B cell (primary cell): ENCODE measurements around the gene SPRED2. TPM values are rescaled to one million over a fixed set of nuclear protein-coding genes. Genes with fewer than 3 reads are reported as not detected.

ENCODE experiments used
- ATAC-seq: fragments of 200-7000 bp; cut with Tn5 transposase; one replicate; pipeline ENCODE4 v1.10.0; 2021; ENCODE audit warnings: low read depth, mild to moderate bottlenecking, moderate number of reproducible peaks, moderate library complexity
- CTCF ChIA-PET: fragments of 350-600 bp; sonication (Branson Sonifier 250); formaldehyde crosslinking; loops from one replicate; lab custom pipeline; 2021; ENCODE audit warnings: antibody characterized with exemption, inconsistent platforms; lab: Charles Lee
- POLR2A ChIA-PET: fragments of 350-600 bp; sonication (Branson Sonifier 250); formaldehyde crosslinking; loops from one replicate; lab custom pipeline; 2021; ENCODE audit warnings: antibody characterized with exemption; lab: Charles Lee
- DNase-seq: peaks from one replicate; pipeline ENCODE4 v3.0.0; 2013
- H2AFZ ChIP-seq: 2 replicates; pipeline ENCODE4 v1.6.1; 2012; ENCODE audit warnings: mild to moderate bottlenecking, low read depth, low read length; ENCODE audit not compliant: insufficient read depth, poor library complexity, severe bottlenecking
- H3K27ac ChIP-seq, 2 donors: 1 replicate in 1 of 2; 2 replicates in 1 of 2; pipeline ENCODE4 v1.5.1; 2012 to 2013; ENCODE audit warnings: low read length in 2 of 2, mild to moderate bottlenecking in 2 of 2, moderate library complexity in 1 of 2
- H3K27me3 ChIP-seq, 4 experiments: fragments of 200-600 bp in 1 of 4; sonication (generic) in 1 of 4; replicated peaks in 1 of 4; 1 replicate in 2 of 4; 2 replicates in 2 of 4; pipeline versions ENCODE4 v1.6.1 to v1.7.0; 2013 to 2016; ENCODE audit warnings: low read length in 3 of 4, mild to moderate bottlenecking in 2 of 4, mixed read lengths in 1 of 4, moderate library complexity in 1 of 4; ENCODE audit not compliant: insufficient read depth in 4 of 4, control insufficient read depth in 3 of 4; ENCODE audit errors: control extremely low read depth in 1 of 4
- H3K36me3 ChIP-seq, 2 experiments: replicated peaks in 1 of 2; 1 replicate in 1 of 2; 2 replicates in 1 of 2; pipeline versions ENCODE4 v1.6.1 to v1.7.1; 2013; ENCODE audit warnings: low read length in 1 of 2; ENCODE audit not compliant: insufficient read depth in 2 of 2, control insufficient read depth in 1 of 2; ENCODE audit errors: control extremely low read depth in 1 of 2, extremely low read depth in 1 of 2
- H3K4me1 ChIP-seq, 2 donors: fragments of 200-600 bp in 1 of 2; sonication (generic) in 1 of 2; 1 replicate in 1 of 2; 2 replicates in 1 of 2; pipeline versions ENCODE4 v1.5.1 to v1.6.1; 2013 to 2017; ENCODE audit warnings: low read length in 2 of 2; ENCODE audit not compliant: control insufficient read depth in 2 of 2, insufficient read depth in 2 of 2
- H3K4me2 ChIP-seq: replicated peaks from 2 replicates; pipeline ENCODE3; 2012; ENCODE audit warnings: mild to moderate bottlenecking, low read depth, low read length; ENCODE audit not compliant: poor library complexity, severe bottlenecking
- H3K4me3 ChIP-seq, 5 experiments: fragments of 200-600 bp in 1 of 5; sonication (generic) in 1 of 5; 1 replicate in 3 of 5; 2 replicates in 2 of 5; pipeline versions ENCODE4 v1.5.1 to v1.7.0; 2011 to 2016; ENCODE audit warnings: low read length in 4 of 5, mild to moderate bottlenecking in 4 of 5, low read depth in 2 of 5, control low read depth in 1 of 5, moderate library complexity in 1 of 5; ENCODE audit not compliant: insufficient read depth in 1 of 5; ENCODE audit errors: control extremely low read depth in 1 of 5, extremely low read depth in 1 of 5
- H3K79me2 ChIP-seq: fragments of 200-600 bp; sonication (generic); one replicate; pipeline ENCODE4 v1.6.0; 2016; ENCODE audit warnings: low read length; ENCODE audit not compliant: control insufficient read depth, insufficient read depth
- H3K9ac ChIP-seq: fragments of 200-600 bp; sonication (generic); 2 replicates; pipeline ENCODE4 v1.6.1; 2017; ENCODE audit warnings: mild to moderate bottlenecking, low read length, moderate library complexity
- H3K9me3 ChIP-seq, 3 donors: one replicate each; pipeline versions ENCODE4 v1.6.1 to v1.7.1; 2013; ENCODE audit warnings: low read length in 2 of 3; ENCODE audit not compliant: control insufficient read depth in 2 of 3, insufficient read depth in 1 of 3; ENCODE audit errors: control extremely low read depth in 1 of 3
- H4K20me1 ChIP-seq: 2 replicates; pipeline ENCODE4 v1.6.0; 2012; ENCODE audit warnings: mild to moderate bottlenecking, low read length; ENCODE audit not compliant: insufficient read depth, control insufficient read depth, poor library complexity, severe bottlenecking
- H3K27ac Mint-ChIP-seq: one replicate; pipeline ENCODE4 v1.8.0; 2021; ENCODE audit warnings: mixed read lengths
- H3K27me3 Mint-ChIP-seq: one replicate; pipeline ENCODE4 v1.8.0; 2021; ENCODE audit warnings: mixed read lengths
- H3K4me1 Mint-ChIP-seq: one replicate; pipeline ENCODE4 v1.8.0; 2021; ENCODE audit warnings: mixed read lengths
- H3K4me3 Mint-ChIP-seq: one replicate; pipeline ENCODE4 v1.8.0; 2021; ENCODE audit warnings: mixed read lengths
- H3K9me3 Mint-ChIP-seq: one replicate; pipeline ENCODE4 v1.8.0; 2022; ENCODE audit warnings: mixed read lengths; ENCODE audit not compliant: insufficient read depth
- CTCF ChIP-seq: fragments of 200-600 bp; IDR thresholded peaks from one replicate; pipeline ENCODE4 v1.8.0; 2022; ENCODE audit warnings: antibody characterized with exemption, mild to moderate bottlenecking
- EZH2 ChIP-seq: IDR thresholded peaks from 2 replicates; pipeline ENCODE4 v1.6.1; 2012; ENCODE audit warnings: borderline replicate concordance, low read depth, mild to moderate bottlenecking, moderate library complexity, low read length; ENCODE audit not compliant: insufficient read depth, poor library complexity, severe bottlenecking
- WGBS: methylation state at CpG from one replicate; pipeline ENCODE4 v1.1.5; 2013; ENCODE audit warnings: missing lambda C conversion rate; ENCODE audit not compliant: insufficient coverage; 5-methylcytosine and 5-hydroxymethylcytosine counted together
- intact Hi-C: fragments of 100-400 bp; cut with micrococcal nuclease; formaldehyde crosslinking; loops from one replicate; pipeline ENCODE4 v1.10.0; 2022
- polyA plus RNA-seq: library from polyadenylated mRNA; depleted of rRNA; stranded (reverse); fragments of >200 nt; gene quantifications from 2 replicates; pipeline ENCODE4 v1.2.3, GENCODE V29; 2012
- total RNA-seq, 2 donors: library from RNA; stranded (reverse); fragments of 120-200 nt in 1 of 2; gene quantifications; 1 replicate in 1 of 2; 2 replicates in 1 of 2; pipeline versions ENCODE4 v1.2.3 to v1.2.4, GENCODE V29; 2013 to 2022

The SPRED2 gene
- total and polyA plus RNA-seq, 2 donors (not counting 1 experiment from before 2014, with no cell fraction given) = 0.40 to 1.3 TPM

DNA sequence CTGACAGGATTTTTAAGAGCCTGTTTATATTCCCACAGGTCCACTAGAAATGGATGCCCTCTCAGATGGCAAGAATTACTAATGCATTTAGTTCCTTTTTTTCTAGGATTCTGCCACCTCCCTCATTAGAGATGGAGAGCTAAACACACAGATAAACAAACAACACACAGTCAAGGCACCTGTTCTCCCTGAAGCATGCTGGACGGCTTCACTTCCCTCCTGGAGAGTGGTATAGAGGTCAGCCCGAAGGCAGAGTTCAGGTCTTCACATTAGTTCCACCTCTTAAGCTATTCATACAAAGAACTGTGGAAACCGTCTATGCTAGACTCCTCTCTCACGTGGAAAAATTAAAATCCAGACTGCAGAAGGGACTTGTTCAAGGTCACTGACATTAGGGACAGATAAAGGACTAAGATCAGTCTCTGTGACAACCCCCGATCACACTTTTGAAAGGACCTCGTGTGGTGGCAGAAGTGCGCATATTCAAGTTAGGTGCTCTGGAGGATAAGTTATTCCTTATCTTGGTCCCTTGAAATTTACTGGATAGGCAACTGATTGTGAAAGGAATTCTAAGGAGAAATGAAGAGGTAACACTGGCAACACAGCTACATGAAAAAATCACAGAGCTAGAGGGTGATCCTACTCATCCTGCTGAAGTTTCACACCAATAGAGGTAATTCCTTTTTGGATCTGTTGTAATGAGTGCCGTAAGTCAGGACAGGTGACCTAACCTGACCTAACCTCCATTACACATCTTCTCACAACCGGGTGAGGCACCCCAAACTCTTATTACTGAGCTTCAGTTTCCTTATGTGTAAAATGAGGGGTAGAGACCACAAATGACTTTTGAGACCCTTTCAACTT is 75.1 kb downstream of the SPRED2 start:
- H3K4me1 Mint-ChIP-seq = no peaks in the 10 kb centered on the region
- Histone ChIP-seq H2AFZ (no peak overlapping the region), H3K4me1 (no peaks in the 10 kb centered on the region), H3K36me3 (no peaks in the 10 kb centered on the region), H4K20me1 (no peaks in the 10 kb centered on the region), H3K4me3 (no peak overlapping the region), H3K79me2 (no peaks in the 10 kb centered on the region), H3K27me3 (peaks cover 0 to 10% (median 1%) of the 10 kb centered on the region in 4 experiments), H3K9ac (no peak overlapping the region), H3K4me2 (no peak overlapping the region), H3K27ac (no peak overlapping the region), H3K9me3 (no peaks in the 10 kb centered on the region)
- ChIA-PET POLR2A (no interaction called here), CTCF (no interaction called here)
- WGBS = 88% methylated on average over 5 of the region's 9 CpGs
- no peak overlapping the region for H3K4me3 Mint-ChIP-seq
- TF ChIP-seq CTCF (no peak), EZH2 (no peak)
- DNase-seq (no peak), ATAC-seq (no peak)
- no peak overlapping the region for H3K27ac Mint-ChIP-seq
- intact Hi-C loops = no loop called here
- H3K9me3 Mint-ChIP-seq = no peaks in the 10 kb centered on the region
- peaks cover 15% of the 10 kb centered on the region for H3K27me3 Mint-ChIP-seq

DNA sequence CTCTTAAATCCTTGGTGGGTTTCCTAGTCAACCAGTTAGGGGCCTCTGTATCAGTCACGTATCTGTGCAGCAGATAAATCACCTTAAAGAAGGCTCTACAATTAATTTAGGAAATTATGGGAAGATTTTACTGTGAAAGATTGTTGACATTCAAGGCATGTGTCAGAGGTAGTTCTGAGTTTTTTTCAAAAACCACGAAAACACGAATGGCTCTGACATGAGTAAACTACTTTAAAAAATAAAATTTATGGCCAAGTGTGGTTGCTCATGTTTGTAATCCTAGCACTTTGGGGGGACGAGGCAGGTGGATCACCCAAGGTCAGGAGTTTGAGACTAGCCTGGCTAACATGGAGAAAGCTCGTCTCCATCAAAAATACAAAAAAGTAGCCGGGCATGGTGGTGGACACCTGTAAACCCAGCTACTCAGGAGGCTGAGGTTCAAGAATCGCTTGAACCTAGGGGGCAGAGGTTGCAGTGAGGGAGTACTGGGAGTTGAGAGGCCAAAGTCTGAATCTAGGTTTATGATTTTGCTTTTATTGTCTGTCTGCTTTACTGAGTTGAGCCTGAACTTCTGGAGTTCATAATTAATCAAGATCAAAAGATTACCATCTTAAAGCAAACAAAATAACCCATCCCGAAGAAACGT is 77.1 kb downstream of the SPRED2 start:
- Histone ChIP-seq H3K4me2 (no peak overlapping the region), H3K4me1 (no peaks in the 10 kb centered on the region), H3K36me3 (no peaks in the 10 kb centered on the region), H3K79me2 (no peaks in the 10 kb centered on the region), H3K27me3 (peaks cover 0 to 10% (median 1%) of the 10 kb centered on the region in 4 experiments), H2AFZ (no peak overlapping the region), H3K9ac (no peak overlapping the region), H3K27ac (no peak overlapping the region), H3K9me3 (no peaks in the 10 kb centered on the region), H3K4me3 (no peak overlapping the region), H4K20me1 (no peaks in the 10 kb centered on the region)
- H3K9me3 Mint-ChIP-seq = no peaks in the 10 kb centered on the region
- intact Hi-C loops = no loop called here
- H3K4me1 Mint-ChIP-seq = no peaks in the 10 kb centered on the region
- TF ChIP-seq EZH2 = no peak
- TF ChIP-seq CTCF = no peak
- ChIA-PET CTCF (no interaction called here), POLR2A (no interaction called here)
- DNase-seq (no peak), ATAC-seq (no peak)
- H3K4me3 Mint-ChIP-seq = no peak overlapping the region
- H3K27ac Mint-ChIP-seq = no peak overlapping the region
- H3K27me3 Mint-ChIP-seq = peaks cover 15% of the 10 kb centered on the region
- 90% methylated on average over 5 of the region's 9 CpGs for WGBS
